ENCODE results near the gene BMP2. TPM values are rescaled to one million over a fixed set of nuclear protein-coding genes. Genes with fewer than 3 reads are reported as not detected.

The BMP2 gene
- total RNA-seq, 1 experiment from 2014 or later: 6.6 TPM

GRCh38 chr20:6786548-6786947 is 19.1 kb downstream of the BMP2 start:
- Histone ChIP-seq H3K79me2 (ENCODE audit: insufficient read depth, low read length) (no peaks in the 10 kb centered on the region), H3K9ac (ENCODE audit: extremely low read depth, insufficient read length, low read length) (no peak overlapping the region), H4K91ac (ENCODE audit: insufficient read length, low read depth, low read length) (no peak overlapping the region), H2BK5ac (ENCODE audit: insufficient read length, low read length) (no peak overlapping the region), H3K14ac (ENCODE audit: insufficient read depth, low read length) (no peak overlapping the region), H2BK12ac (ENCODE audit: insufficient read length, low read depth, low read length) (no peak overlapping the region), H2BK15ac (ENCODE audit: low read depth, low read length) (no peak overlapping the region), H3K56ac (ENCODE audit: insufficient read length, low read depth, low read length) (no peak overlapping the region), H3K23me2 (ENCODE audit: insufficient read length, low read depth, low read length, poor library complexity, severe bottlenecking) (no peaks in the 10 kb centered on the region), H3K4ac (ENCODE audit: low read depth, low read length) (no peak overlapping the region), H4K20me1 (ENCODE audit: control insufficient read depth, insufficient read depth, insufficient read length) (no peaks in the 10 kb centered on the region), H4K5ac (ENCODE audit: insufficient read length, low read depth, low read length) (no peak overlapping the region), H2BK20ac (ENCODE audit: low read depth, low read length, poor library complexity, severe bottlenecking) (no peak overlapping the region), H3K79me1 (ENCODE audit: insufficient read depth, low read depth, low read length, poor library complexity, severe bottlenecking) (no peaks in the 10 kb centered on the region), H2AK5ac (ENCODE audit: insufficient read length, low read length) (no peak overlapping the region), H3K18ac (ENCODE audit: insufficient read length, low read depth, low read length) (no peak overlapping the region), H3K23ac (ENCODE audit: insufficient read length, low read depth, low read length) (no peak overlapping the region), H3K27me3 (ENCODE audit: insufficient read depth, low read length) (no peaks in the 10 kb centered on the region), H3K4me1 (ENCODE audit: insufficient read depth, low read length) (no peaks in the 10 kb centered on the region), H4K8ac (replicated peaks; ENCODE audit: insufficient read length, low read depth, low read length) (no peak overlapping the region), H3K27ac (ENCODE audit: insufficient read length, low read depth, low read length) (no peak overlapping the region), H3T11ph (ENCODE audit: low read length) (no peak overlapping the region), H3K4me2 (ENCODE audit: insufficient read depth, insufficient read length, low read length) (no peak overlapping the region), H2AFZ (ENCODE audit: low read length) (no peak overlapping the region), H2BK120ac (ENCODE audit: low read depth, low read length, poor library complexity, severe bottlenecking) (no peak overlapping the region), H3K9me3 (ENCODE audit: control insufficient read depth, low read depth, low read length) (no peaks in the 10 kb centered on the region)
- no peaks in the 10 kb centered on the region for H3K27me3 Mint-ChIP-seq (ENCODE audit: low read depth)
- peak overlapping the region in 1 of 3 experiments; percentile 48; a peak in 2 of 7 replicates for H3K27ac Mint-ChIP-seq
- H3K4me3 Mint-ChIP-seq: no peak overlapping the region
- no peak for TF ChIP-seq CTCF (conservative IDR thresholded peaks at IDR 0.05)
- peaks cover 0 to 3% (median 0%) of the 10 kb centered on the region in 3 experiments; a peak in 1 of 7 replicates for H3K36me3 Mint-ChIP-seq (ENCODE audit: insufficient read depth in 1 of 3, low read depth in 3 of 3)
- DNase-seq: no peak
- peaks cover 20 to 33% of the 10 kb centered on the region in 2 experiments for H3K4me1 Mint-ChIP-seq
- no peaks in the 10 kb centered on the region for H3K9me3 Mint-ChIP-seq
- no CpG with 5 or more reads among the region's 2 CpGs for WGBS (ENCODE audit: extremely low coverage, insufficient read length, low lambda C conversion rate)
